Nephron (organoid): Measurements from ENCODE around the gene CGREF1.

Source experiments
- H3K27ac Mint-ChIP-seq, 3 experiments: 2 replicates each; pipeline ENCODE4 v1.8.0; 2020; ENCODE audit warnings: mixed read lengths in 3 of 3, mild to moderate bottlenecking in 2 of 3, moderate library complexity in 1 of 3
- H3K27me3 Mint-ChIP-seq: 2 replicates; pipeline ENCODE4 v1.8.0; 2021; ENCODE audit warnings: low read depth, mild to moderate bottlenecking, moderate library complexity, mixed read lengths
- H3K36me3 Mint-ChIP-seq: 2 replicates; pipeline ENCODE4 v1.8.0; 2020; ENCODE audit warnings: low read depth, mixed read lengths
- H3K4me1 Mint-ChIP-seq: 2 replicates; pipeline ENCODE4 v1.8.0; 2020; ENCODE audit warnings: mixed read lengths
- H3K4me3 Mint-ChIP-seq, 3 experiments: 2 replicates each; pipeline ENCODE4 v1.8.0; 2020; ENCODE audit warnings: mild to moderate bottlenecking in 3 of 3, mixed read lengths in 3 of 3, moderate library complexity in 2 of 3
- H3K9me3 Mint-ChIP-seq: 2 replicates; pipeline ENCODE4 v1.8.0; 2020; ENCODE audit warnings: mixed read lengths
- TF ChIP-seq, protein P1 (sequence below), 3 experiments: fragments of 200-600 bp; sonication (generic); IDR thresholded peaks; one replicate each; pipeline ENCODE4 v1.5.0; 2021; ENCODE audit warnings: antibody characterized with exemption in 3 of 3; ENCODE audit not compliant: unreplicated experiment in 3 of 3

The CGREF1 gene

DNA sequence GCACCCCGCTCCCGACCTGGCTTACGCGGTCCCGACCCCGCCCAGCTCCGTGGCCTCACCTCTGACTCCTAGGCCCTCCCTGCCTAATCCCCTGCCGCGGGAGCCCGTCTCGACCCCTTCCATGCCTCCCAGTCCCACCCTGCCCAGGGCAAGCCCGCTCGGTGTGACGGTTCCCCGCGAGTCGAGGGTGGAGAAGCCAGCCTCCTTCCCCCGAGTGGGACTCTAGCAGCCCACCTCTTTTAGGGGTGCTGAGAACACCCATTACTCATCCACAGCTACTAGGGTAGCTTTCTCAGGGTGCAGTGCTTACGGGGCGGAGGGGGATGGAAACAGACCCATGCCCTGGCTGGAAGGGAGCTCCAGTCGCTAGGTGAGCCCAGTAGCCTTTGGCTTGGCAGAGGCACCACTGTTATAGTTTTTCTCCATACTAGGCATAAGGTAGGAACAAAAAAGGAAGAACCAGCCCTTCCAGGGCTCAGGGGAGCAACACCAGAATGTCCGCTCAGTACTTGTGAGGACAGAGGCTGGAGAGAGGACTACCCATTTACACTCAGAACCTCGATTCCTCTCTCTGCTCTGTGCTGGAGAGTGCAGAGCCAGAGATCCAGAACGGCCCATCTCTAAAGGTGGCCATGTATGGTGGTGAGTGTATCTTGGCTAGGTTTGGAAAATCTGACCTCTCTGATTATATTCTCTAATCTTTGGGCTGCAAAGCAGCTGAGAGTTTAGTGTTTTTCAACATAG lies 66.9 kb downstream of the CGREF1 start:
- Mint-ChIP-seq H3K27ac (peak overlapping the region; percentile 81 to 89 (median 81)), H3K4me1 (peaks cover 16% of the 10 kb centered on the region), H3K4me3 (peak overlapping the region; percentile 92 to 98 (median 93))

GRCh38 chr2:27050996-27051901 lies 67.7 kb downstream of the CGREF1 start, which contains the start of gene AGBL5:
Gene AGBL5, plus strand, starts transcription at chr2:27051668. Its CDS starts 1,291 bp downstream, at chr2:27052959.
- peak within 1 kb of the TSS; percentile 96 to 99 (median 97) for H3K27ac Mint-ChIP-seq
- peaks cover 31% of the 10 kb centered on the region for H3K36me3 Mint-ChIP-seq

More for the DNA sequence above, 66.9 kb downstream of the CGREF1 start:
- TF ChIP-seq, protein P1, sequence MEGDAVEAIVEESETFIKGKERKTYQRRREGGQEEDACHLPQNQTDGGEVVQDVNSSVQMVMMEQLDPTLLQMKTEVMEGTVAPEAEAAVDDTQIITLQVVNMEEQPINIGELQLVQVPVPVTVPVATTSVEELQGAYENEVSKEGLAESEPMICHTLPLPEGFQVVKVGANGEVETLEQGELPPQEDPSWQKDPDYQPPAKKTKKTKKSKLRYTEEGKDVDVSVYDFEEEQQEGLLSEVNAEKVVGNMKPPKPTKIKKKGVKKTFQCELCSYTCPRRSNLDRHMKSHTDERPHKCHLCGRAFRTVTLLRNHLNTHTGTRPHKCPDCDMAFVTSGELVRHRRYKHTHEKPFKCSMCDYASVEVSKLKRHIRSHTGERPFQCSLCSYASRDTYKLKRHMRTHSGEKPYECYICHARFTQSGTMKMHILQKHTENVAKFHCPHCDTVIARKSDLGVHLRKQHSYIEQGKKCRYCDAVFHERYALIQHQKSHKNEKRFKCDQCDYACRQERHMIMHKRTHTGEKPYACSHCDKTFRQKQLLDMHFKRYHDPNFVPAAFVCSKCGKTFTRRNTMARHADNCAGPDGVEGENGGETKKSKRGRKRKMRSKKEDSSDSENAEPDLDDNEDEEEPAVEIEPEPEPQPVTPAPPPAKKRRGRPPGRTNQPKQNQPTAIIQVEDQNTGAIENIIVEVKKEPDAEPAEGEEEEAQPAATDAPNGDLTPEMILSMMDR (IDR thresholded peaks at IDR 0.05; ENCODE audit: unreplicated experiment in 3 of 3), result no peak
- Mint-ChIP-seq H3K9me3 (no peaks in the 10 kb centered on the region), H3K27me3 (peaks cover 4% of the 10 kb centered on the region), H3K36me3 (peaks cover 36% of the 10 kb centered on the region)

More at GRCh38 chr2:27050996-27051901, 67.7 kb downstream of the CGREF1 start, which contains the start of gene AGBL5:
- H3K27me3 Mint-ChIP-seq, result peaks cover 4% of the 10 kb centered on the region
- H3K4me3 Mint-ChIP-seq, result peak within 1 kb of the TSS; percentile 97 to 98 (median 97)
- peaks cover 16% of the 10 kb centered on the region for H3K4me1 Mint-ChIP-seq
- TF ChIP-seq, protein P1 (IDR thresholded peaks at IDR 0.05; ENCODE audit: unreplicated experiment in 3 of 3), result no peak
- no peaks in the 10 kb centered on the region for H3K9me3 Mint-ChIP-seq
